Stimulated activated CD4-positive, alpha-beta T cell treated with anti-CD3 and anti-CD28 coated beads, Interleukin-4, amount 100 ng/mL, for 48 hours (primary cell): ENCODE measurements around the gene CABLES1.
A peak's percentile ranks its signal among the peaks of the same experiment; 100 is the strongest.
"Not testable (repeated sequence)": the region's sequence is repeated elsewhere in the genome, so short reads cannot be mapped to it uniquely, and the experiment has no call there.

ENCODE experiments used
- DNase-seq, 2 donors: peaks; one replicate each; pipeline ENCODE4 v3.0.0-alpha.2; 2020; ENCODE audit warnings: low read depth in 2 of 2

The CABLES1 gene, protein sequence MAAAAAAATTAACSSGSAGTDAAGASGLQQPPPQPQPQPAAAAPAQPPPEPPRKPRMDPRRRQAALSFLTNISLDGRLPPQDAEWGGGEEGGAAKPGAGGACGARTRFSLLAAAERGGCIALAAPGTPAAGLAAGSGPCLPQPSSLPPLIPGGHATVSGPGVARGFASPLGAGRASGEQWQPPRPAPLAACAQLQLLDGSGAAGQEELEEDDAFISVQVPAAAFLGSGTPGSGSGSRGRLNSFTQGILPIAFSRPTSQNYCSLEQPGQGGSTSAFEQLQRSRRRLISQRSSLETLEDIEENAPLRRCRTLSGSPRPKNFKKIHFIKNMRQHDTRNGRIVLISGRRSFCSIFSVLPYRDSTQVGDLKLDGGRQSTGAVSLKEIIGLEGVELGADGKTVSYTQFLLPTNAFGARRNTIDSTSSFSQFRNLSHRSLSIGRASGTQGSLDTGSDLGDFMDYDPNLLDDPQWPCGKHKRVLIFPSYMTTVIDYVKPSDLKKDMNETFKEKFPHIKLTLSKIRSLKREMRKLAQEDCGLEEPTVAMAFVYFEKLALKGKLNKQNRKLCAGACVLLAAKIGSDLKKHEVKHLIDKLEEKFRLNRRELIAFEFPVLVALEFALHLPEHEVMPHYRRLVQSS

DNA sequence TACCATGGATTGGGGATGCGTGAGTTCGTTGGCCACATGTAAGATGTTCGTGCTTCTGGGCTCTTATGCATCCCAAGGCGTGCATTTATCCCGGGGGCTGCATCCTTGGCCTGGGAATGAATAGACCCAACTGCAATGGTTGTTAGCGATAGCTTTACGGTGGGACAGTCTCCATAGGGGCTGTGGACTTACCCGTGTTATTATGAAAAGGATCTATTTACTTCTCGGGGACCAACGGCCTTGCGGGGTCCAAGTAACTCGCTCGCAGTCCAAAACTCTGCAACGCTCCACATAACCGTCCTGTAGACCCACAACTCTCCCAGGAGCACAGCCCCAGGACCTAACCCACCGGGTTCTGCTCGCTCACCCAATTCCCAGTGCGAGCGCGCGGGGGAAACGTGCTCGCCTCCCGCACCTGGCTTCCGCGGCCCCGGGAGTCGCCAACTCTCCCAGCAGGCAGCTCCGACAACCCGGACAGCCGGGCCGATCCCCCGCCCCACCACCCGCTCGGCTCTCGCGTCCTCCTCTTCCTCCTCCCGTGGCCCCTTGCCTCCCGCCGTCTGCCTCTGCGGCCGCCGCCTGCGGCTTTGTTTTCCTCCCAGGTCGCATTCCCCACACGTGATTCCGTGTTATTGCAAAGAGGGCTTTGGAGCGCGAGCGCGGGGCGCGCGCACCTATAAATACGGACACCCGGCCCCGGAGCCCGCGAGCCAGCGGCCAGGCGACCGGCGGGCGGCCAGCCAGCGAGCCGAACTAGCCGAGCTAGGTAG is at the start of gene CABLES1:
CABLES1 (plus strand) TSS at position 706 of the 770 bp plus-strand sequence. CDS start 278 bp downstream, outside the sequence.
- DNase-seq, result peak; percentile 7 to 12

DNA sequence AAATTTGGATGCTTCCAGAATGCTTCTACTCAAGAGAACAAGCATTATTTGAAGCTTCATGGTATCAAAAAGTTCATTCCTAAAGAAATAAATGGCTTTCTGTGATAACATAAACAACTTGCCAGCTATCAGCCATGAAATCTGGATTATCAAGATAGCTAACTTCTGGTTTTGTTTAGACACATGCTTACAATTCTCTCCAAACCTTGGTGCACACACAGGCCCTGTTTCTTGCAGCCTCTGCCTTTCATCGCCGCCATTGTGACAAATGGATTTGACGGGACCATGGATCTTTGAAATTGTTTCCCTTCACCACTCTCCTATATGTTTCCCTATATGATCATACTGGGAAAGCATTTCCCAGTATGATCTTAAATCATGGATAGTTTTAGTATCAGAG is 47.9 kb upstream of the CABLES1 start:
- no peak for DNase-seq

DNA sequence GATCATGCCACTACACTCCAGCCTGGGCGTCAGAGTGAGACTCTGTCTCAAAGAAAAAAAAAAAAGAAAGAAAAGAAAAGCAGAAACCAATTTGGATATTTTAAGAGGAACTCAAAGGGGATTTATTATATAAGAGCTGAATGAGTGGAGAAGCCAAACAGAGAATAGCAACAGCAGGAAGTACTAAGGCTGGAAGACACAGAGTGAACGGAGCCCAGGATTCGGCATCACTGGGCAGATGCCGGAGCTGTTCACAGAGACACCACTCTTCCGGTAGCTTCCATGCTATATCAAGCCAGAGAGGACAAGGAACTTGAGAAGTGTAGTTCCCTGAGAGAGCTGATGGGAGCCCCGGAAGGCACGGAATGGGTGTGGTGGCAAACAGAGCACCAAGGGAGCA is 47.0 kb upstream of the CABLES1 start:
- no peak for DNase-seq

GRCh38 chr18:23091017-23091993 is 44.0 kb upstream of the CABLES1 start:
- DNase-seq, result not testable (repeated sequence)

DNA sequence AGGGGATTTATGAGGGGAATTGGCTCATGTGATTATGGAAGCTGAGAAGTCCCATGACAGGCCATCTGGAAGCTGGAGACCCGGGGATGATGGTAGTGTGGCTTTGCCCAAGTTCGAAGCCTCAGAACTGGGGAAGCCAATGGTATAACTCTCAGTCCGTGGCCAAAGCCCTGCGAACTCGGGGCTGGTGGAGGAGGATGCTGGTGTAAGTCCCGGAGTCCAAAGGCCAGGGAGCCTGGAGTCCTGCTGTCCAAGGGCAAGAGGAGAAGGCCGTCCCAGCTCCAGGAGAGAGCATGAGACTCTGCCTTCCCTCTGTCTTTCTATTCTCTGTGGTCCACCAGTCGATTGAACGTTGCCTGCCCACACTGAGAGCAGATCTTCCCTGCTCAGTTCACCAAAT is 43.2 kb upstream of the CABLES1 start:
- DNase-seq, result no peak

DNA sequence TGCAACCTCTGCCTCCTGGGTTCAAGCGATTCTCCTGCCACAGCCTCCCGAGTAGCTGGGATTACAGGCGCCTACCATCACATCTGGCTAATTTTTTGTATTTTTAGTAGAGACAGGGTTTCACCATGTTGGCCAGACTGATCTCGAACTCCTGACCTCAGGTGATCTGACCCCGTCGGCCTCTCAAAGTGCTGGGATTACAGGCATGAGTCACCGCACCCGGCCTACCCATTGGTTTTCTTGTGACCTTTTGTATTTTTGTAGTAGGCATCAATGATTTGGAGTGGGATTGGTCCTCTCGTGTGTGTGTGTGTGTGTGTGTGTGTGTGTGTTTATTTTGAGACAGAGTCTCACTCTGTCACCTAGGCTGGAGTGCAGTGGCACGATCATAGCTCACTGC is 42.2 kb upstream of the CABLES1 start:
- not testable (repeated sequence) for DNase-seq

GRCh38 chr18:23093772-23094171 is 41.5 kb upstream of the CABLES1 start:
- DNase-seq, result no peak

- no peak for DNase-seq
Measured at GRCh38 chr18:23094411-23095190, 40.7 kb upstream of the CABLES1 start.

DNA sequence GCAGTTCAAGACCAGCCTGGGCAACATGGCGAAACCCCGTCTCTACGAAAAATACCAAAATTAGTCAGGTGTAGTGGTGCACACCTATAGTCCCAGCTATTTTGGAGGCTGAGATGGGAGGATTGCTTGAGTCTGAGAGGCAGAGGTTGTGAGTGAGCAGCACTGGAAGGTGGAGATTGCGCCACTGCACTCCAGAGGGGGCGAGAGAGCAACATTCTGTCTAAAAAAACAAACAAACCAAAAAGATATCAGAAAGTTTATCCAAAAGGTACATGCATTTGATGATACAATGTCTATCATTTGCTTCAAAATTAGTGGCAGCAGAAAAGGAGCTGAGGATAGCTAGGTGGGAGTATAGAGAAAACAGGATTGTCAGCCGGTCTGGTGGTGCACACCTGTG is 39.8 kb upstream of the CABLES1 start:
- no peak for DNase-seq

GRCh38 chr18:23097016-23097415 is 38.3 kb upstream of the CABLES1 start:
- DNase-seq, result not testable (repeated sequence)

DNA sequence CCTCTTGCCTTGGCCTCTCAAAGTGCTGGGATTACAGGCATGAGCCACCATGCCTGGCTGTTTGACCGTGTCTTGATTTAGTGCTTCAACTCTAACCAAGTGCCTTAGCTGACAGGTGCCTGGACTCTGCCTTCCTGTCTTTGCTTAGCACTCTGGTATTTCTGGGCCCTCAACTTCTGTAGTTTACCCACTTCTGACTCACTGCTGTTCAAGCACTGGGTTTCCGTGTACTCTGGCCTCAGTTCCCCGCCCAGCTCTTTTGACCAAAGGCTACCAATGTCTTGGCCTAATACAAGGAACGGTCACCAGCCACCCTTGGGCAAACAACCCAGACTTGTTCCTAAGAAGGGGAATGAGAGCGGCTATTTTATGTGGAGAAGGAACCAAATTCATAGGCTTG is 35.7 kb upstream of the CABLES1 start:
- DNase-seq, result no peak

GRCh38 chr18:23101861-23102432 is 33.3 kb upstream of the CABLES1 start:
- no peak for DNase-seq

GRCh38 chr18:23102493-23103261 is 32.6 kb upstream of the CABLES1 start:
- no peak for DNase-seq

GRCh38 chr18:23103449-23103848 is 31.8 kb upstream of the CABLES1 start:
- DNase-seq, result no peak

DNA sequence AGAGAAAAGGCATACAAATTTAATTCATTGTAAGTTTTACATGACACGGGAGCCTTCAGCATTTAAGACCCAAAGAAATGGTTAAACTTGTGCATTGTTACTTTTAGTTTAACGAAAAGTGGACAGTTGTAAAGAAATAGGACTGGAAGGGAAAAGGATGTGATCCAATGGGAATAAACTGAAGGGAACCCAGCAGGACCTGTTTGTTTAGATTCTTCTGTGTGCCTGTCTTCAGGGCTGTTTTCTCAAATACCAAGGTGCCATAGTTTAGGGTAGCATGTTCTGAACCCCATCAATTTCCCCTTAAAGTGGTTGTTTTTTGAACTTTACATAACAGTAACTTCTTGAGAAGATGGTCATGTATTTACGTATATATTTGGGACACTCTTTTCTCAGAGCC is 30.3 kb upstream of the CABLES1 start:
- DNase-seq, result no peak

DNA sequence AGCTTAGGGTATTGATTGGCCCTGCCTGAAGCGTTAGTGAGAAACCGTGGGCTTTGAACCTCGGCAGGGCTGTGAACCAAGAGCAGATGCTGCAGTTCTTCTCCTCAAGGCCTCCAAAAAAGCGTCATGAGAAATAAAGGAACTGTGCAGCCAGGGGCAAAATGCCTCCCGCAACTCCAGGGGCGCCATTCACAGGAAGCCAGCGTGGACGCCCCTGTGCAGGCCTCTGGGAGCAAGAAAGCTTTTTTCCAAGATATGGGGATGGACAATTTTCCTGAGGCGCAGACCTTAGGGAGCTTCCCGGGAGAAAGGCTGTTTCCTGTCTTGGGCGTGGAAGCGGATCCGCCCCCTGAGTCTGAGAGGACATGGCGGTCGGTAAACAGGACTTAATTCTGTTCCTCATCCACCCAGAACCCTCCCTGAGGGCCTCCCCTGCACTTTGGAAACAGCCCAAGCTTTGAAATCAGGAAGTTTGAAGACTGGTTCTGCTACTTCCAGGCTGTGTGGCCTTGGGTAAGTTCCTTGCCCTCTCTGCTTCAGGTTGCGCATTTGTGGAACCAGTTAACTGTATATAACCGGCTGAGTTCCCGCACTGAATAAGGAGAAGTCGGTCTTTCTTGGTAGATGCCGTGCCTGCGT is 29.6 kb upstream of the CABLES1 start:
- DNase-seq, result no peak

GRCh38 chr18:23106575-23106974 is 28.7 kb upstream of the CABLES1 start:
- no peak for DNase-seq

DNA sequence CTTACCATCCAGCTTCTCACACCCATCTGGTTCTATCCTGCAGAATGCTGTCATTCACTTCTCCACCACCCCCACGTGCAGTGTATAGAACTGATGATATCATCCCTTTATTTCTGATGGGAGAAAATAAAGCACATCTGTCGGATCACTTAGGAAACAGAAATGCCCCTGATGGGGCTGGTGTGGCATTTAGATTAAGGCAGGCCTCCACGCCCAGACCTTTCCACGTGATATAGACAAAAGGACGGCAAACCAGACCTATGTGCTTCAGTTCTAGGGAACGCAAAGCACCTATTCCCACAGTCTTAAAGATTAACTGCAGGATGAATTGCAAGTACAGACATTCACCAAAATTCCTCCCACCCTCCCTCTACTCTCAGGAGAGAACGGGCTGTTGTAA is 27.6 kb upstream of the CABLES1 start:
- DNase-seq, result no peak

GRCh38 chr18:23108496-23108895 is 26.8 kb upstream of the CABLES1 start:
- no peak for DNase-seq
